ENCODE measurements around the gene DVL1. TPM values are rescaled to one million over a fixed set of nuclear protein-coding genes. Genes with fewer than 3 reads are reported as not detected.

The DVL1 gene
- total and polyA plus RNA-seq, 2 of the 13 experiments (the other 11 are each of a cell fraction or from before 2014, with no cell fraction given) = 30.8 to 60.4 TPM

- no TSS peak for BruUV-seq (replicated peaks)
- no peaks in the 10 kb centered on the region for H3K9me3 ChIP-seq (ENCODE audit: low read length)
- H3K27ac ChIP-seq (ENCODE audit: extremely low read length, insufficient read depth, low read length) = no peak overlapping the region
- H3K4me2 ChIP-seq (ENCODE audit: low read depth, low read length) = no peak overlapping the region
- ChIA-PET CTCF (ENCODE audit: low intra/inter-chr PET ratio, low total read pairs) (no interaction called here), POLR2A (no interaction called here)
- ATAC-seq = no peak
- H2AFZ ChIP-seq (ENCODE audit: low read length) = no peak overlapping the region
- no peak overlapping the region for H3K4me3 ChIP-seq (replicated peaks in 1 of 3; ENCODE audit: insufficient read depth in 1 of 3, low read depth in 2 of 3, low read length in 3 of 3)
- H3K9ac ChIP-seq (ENCODE audit: insufficient read depth, low read depth, low read length) = no peak overlapping the region
- H4K20me1 ChIP-seq (ENCODE audit: insufficient read depth, low read length) = no peaks in the 10 kb centered on the region; the same call in 1 of the 2 replicates
- no peak for DNase-seq (ENCODE audit: low spot score)
- no peak for FAIRE-seq
- H3K4me1 ChIP-seq (ENCODE audit: insufficient read depth, low read length) = peaks cover 33% of the 10 kb centered on the region
- WGBS (ENCODE audit: low lambda C conversion rate) = 85% methylated on average over 5 of the region's 9 CpGs
- intact Hi-C loops (cut with micrococcal nuclease; ENCODE audit: unreplicated experiment) = no loop called here
- in situ Hi-C loops (cut with HindIII; ENCODE audit: extremely low pct_ligation_motif_present, low pct_unique_long_range_greater_than_20kb) = no loop called here
- no peaks in the 10 kb centered on the region for H3K36me3 ChIP-seq (replicated peaks in 1 of 2; ENCODE audit: control insufficient read depth in 1 of 2, insufficient read depth in 2 of 2, low read length in 2 of 2)
- peaks cover 15% of the 10 kb centered on the region for H3K79me2 ChIP-seq (ENCODE audit: insufficient read depth, low read length)
- no peaks in the 10 kb centered on the region; a peak in 1 of 5 replicates for H3K27me3 ChIP-seq (ENCODE audit: control insufficient read depth in 1 of 2, insufficient read depth in 2 of 2, low read length in 2 of 2)
- TF ChIP-seq ZNF550 (CRISPR knock-in tag; IDR thresholded peaks at IDR 0.05; ENCODE audit: borderline replicate concordance) = no peak
- no peak for TF ChIP-seq RAD51 (IDR thresholded peaks at IDR 0.05; ENCODE audit: borderline replicate concordance)
- TF ChIP-seq ZNF383 (CRISPR knock-in tag; IDR thresholded peaks at IDR 0.05; ENCODE audit: borderline replicate concordance) = no peak
- TF ChIP-seq ZNF253 (CRISPR knock-in tag; IDR thresholded peaks at IDR 0.05; ENCODE audit: borderline replicate concordance) = no peak
- no peak for TF ChIP-seq CHD2 (IDR thresholded peaks at IDR 0.05; ENCODE audit: low read depth, low read length)
- peak; percentile 61; the same call in 1 of the 2 replicates for TF ChIP-seq AKAP8 (CRISPR knock-in tag; IDR thresholded peaks at IDR 0.05)
- TF ChIP-seq MTA1 (CRISPR knock-in tag; IDR thresholded peaks at IDR 0.05; ENCODE audit: borderline replicate concordance) = no peak
- TF ChIP-seq ZNF597 (CRISPR knock-in tag; IDR thresholded peaks at IDR 0.05) = no peak
- no peak for TF ChIP-seq THYN1 (CRISPR knock-in tag; IDR thresholded peaks at IDR 0.05; ENCODE audit: borderline replicate concordance, low read depth)
- TF ChIP-seq LCORL (IDR thresholded peaks at IDR 0.05) = no peak
- no peak for TF ChIP-seq LCORL (CRISPR knock-in tag; IDR thresholded peaks at IDR 0.05)
- peak; percentile 34 for TF ChIP-seq XRCC5 (optimal IDR thresholded peaks at IDR 0.05; ENCODE audit: low read length)
- TF ChIP-seq NFKBIZ (CRISPR knock-in tag; IDR thresholded peaks at IDR 0.05) = no peak
- no peak for TF ChIP-seq DRAP1 (CRISPR knock-in tag; IDR thresholded peaks at IDR 0.05)
- no peak for TF ChIP-seq ETV5 (CRISPR knock-in tag; IDR thresholded peaks at IDR 0.05; ENCODE audit: borderline replicate concordance)
- TF ChIP-seq SAP130 (CRISPR knock-in tag; IDR thresholded peaks at IDR 0.05; ENCODE audit: low read depth) = no peak
- TF ChIP-seq EED (CRISPR knock-in tag; IDR thresholded peaks at IDR 0.05) = no peak
- peak; percentile 64 for TF ChIP-seq CTCF (CRISPR knock-in tag; IDR thresholded peaks at IDR 0.05)
- TF ChIP-seq TCF7L2 (IDR thresholded peaks at IDR 0.05; ENCODE audit: low read depth, low read length) = no peak
- TF ChIP-seq ZNF234 (CRISPR knock-in tag; conservative IDR thresholded peaks at IDR 0.05) = no peak
- TF ChIP-seq ZBTB38 (CRISPR knock-in tag; IDR thresholded peaks at IDR 0.05) = 0 out of 2 replicates have a peak, but pooled peaks have one; percentile 22
- TF ChIP-seq HNRNPUL1 (IDR thresholded peaks at IDR 0.05; ENCODE audit: low read depth, low read length) = no peak
- TF ChIP-seq SYNCRIP (IDR thresholded peaks at IDR 0.05; ENCODE audit: insufficient read depth, low read depth, low read length) = no peak
- no peak for TF ChIP-seq ZBTB7A (CRISPR knock-in tag; IDR thresholded peaks at IDR 0.05)
These were observed 47.2 kb downstream of the DVL1 start for GRCh38 chr1:1302006-1302430.

Measured in HepG2 (cell line).